COLO829 (cell line): ENCODE results near the gene KRTAP3-1.
"Not testable (repeated sequence)": the region's sequence is repeated elsewhere in the genome, so short reads cannot be mapped to it uniquely, and the experiment has no call there.

Experiments used
- DNase-seq: peaks from one replicate; pipeline ENCODE4 v3.0.0; 2012; ENCODE audit warnings: low spot score

Gene KRTAP3-1

DNA sequence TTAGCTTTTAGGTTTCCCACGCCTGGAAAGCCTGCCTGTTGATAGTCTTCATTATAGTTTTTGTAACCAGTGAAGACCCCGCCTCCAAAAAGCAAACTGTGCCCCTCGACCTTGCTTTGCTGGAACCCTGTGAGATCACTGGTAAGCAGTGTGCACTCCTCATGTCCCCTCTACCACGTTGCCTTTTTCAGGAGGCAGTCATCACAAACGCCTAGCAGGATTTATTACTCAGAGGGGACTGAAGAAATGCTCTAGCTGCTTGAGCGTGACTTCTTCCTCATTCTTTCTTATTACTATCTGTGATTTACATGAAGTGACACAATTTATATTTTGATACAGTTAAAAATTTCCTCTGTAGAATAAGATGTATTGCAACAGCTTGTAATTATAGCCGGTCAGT is 6.5 kb upstream of the KRTAP3-1 start:
- no peak for DNase-seq

DNA sequence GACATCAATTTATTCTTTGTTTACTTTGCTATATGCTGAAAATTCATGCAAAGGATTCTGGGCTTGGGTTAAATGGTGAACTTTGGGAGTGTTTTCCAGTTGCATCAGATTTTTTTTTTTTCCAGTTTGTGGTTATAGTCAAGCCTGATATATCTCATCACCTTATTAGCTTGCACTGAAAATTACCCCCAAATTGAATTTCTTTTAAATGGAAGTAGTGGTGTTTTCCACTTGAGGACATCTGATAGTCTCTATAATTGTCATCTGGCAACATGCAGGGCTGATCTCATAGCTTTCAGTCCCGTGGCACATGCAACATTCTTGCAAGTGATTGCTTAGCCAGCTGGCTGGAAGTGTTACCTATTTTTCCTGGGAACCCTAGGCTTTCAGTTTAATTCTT is 4.7 kb upstream of the KRTAP3-1 start:
- no peak for DNase-seq

DNA sequence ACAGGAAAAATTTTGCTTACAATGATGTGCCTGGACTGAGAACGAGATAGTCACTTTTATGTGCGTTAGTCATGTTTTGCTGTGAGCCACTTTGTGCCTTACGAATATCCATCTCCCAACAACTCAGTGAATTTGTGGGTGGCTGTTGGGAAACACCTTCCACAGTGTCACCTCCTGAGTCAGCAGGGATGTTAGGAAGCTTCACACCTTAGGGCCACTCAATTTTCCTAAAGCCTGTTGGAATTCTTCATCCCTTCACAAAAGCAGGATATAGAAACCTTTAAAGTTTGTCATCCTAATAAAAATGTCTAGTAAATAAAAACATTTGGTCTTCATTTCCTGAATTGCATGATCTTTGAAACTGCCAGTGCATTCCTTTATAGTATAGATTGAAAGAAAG is 4.3 kb upstream of the KRTAP3-1 start:
- DNase-seq, result no peak

DNA sequence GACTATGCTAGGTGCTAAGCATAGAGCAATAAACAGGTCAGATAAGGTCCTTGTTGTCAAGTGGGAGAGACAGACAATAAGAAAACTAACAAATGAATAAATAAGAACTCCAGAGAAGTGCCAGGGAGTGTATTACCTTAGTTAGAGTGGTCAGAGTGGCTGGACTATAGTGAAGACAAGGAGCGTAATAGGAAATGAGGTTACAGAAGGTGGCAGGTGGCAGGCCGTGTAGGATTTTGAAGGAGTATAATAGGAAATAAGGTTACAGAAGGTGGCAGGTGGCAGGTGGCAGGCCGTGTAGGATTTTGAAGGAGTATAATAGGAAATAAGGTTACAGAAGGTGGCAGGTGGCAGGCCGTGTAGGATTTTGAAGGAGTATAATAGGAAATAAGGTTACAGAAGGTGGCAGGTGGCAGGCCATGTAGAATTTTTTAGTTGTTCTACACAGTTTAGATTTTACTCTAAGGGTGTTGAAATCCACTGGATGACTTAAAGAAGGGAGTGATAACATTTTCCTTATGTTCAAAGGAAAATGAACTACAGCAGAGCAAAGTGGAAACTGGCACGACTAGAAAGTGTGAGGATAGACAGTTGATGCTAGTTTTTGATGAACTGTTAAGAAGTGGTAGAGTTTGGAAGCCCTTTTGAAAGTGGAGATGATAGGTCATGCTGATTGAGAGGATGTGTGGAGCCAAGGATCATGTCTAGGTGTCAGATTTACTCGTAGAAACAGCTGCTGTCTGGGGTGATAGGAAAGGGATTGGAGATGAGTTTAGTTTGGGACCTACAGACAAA is 3.6 kb upstream of the KRTAP3-1 start:
- DNase-seq, result no peak

DNA sequence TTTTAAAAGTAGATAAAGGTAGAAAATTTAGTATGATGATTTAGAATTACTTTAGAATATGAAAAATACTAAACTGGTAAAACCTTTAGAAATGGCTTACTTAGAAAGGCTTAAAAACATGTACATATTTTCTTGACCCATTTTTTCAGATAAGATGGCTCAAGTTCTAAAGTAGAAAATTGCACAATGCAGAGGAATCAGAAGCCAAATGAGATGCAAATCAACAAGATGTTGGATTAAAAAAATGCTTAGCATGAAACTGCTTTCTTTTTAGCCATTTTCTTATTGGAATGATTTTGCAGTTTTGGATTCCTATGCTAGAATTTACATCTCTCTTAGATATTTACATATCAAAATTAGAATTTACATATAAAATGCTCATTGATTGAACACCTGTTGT is 1.5 kb upstream of the KRTAP3-1 start:
- DNase-seq, result no peak

DNA sequence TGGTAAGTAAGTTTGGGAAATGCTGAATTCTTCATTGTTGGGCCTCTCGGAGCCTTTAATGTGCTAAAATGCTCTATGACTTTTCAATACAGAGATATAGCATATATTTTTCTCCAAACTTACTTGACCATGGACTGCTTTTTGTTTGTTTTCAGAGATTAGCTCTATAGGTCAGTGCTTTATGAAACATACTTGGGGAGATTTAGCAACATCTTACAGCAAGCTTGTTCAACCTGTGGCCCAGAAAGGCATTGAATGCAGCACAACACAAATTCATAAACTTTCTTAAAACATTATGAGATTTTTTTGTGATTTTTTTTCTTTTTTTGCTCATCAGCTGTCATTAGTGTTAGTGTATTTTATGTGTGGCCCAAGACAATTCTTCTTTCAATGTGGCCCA is 1.0 kb upstream of the KRTAP3-1 start:
- DNase-seq, result no peak

DNA sequence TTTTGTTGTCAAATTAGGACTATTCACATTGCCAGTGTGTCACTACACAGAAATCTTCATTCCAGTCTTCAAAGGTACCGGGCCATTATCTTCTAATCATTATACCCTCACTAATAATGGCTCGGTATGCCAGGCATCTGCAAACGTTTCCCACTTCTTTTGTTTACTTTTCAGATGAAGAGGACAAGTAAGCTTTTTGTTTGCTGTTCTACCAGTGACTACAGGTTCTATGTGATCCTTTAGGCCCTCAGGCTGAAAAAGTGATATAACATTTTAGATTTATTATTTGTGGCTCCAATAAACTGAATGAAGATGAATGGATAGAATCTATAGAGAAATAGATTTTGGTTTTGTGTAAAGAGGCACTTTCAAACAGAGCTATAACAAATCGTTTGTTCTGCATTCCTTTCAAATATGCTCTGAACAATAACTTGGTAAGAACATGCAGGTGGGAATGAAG is 403 bp upstream of the KRTAP3-1 start:
- DNase-seq, result no peak

DNA sequence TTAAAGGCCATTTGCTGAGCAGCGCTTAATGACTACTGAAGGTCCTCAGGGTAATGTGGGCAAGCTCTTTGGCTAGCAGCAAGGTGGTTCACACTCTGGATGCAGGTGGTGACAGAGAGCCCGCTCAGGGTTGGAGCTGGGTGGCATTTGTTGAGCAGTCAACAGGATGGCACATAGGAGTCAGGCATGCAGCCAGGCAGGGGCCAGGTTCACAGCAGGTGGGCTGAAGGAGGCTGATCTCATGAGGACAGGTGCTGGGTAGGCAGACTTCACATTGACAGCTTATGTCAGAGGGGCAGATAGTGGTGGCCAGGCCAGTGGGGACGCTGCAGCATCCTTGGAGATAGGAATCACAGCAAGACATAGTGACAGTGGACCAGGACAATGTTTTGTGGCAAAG is 4.5 kb downstream of the KRTAP3-1 start:
- no peak for DNase-seq

DNA sequence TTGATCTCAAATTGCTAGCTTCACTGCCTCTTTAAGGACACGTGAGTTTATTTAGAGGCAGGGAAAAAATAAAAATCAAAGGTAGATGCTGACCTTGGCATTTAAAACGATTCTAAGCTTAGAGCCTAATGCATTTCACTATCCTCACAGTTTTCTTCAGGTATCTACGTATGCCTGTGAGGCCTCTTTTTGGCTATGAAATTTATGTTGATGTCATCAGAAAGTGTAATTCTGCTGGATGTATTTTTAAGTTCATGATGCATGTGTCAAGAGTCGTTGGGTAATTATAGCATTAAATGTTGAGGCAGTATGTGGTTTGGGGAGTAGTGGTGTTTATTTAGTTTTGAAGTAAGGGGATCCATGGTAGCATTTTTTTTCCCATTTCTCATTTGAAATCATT is 5.0 kb downstream of the KRTAP3-1 start:
- no peak for DNase-seq

DNA sequence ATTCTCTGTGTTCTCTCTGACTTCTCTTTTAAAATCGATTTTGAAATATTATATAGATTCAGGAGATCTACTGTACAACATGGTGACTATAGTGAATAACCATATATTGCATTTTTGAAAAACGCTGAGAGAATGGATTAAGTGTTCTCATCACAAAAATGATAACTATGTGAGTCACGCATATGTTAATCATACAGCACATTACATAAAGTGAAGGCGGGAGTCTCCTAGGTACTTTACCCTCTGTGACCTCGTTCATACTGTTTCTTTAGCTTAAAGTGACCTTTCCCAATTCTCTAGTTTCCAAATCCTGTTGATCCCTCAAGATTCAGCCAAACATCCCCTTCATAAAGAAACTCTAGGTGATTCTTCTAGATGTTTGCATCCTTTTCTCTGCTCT is 6.1 kb downstream of the KRTAP3-1 start:
- peak; percentile 17 for DNase-seq

DNA sequence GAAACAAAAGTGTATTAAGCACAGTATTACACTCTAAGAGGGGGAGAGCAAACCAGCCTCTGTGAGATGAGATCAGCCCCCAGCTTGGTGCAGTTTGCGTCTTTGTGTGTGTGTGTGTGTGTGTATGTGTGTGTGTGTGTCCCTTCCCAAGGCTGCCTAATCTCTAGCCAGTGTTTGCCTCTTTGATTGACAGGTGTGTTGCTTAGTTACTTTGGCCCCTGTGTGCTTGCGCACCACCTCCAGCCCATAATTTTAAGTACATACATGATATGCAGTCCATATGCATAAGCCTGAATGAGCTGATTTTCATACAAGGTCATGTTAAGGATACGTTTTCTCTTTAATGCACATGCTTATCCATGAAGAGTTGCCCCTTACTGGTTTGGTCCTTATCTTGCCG is 7.1 kb downstream of the KRTAP3-1 start:
- no peak for DNase-seq

DNA sequence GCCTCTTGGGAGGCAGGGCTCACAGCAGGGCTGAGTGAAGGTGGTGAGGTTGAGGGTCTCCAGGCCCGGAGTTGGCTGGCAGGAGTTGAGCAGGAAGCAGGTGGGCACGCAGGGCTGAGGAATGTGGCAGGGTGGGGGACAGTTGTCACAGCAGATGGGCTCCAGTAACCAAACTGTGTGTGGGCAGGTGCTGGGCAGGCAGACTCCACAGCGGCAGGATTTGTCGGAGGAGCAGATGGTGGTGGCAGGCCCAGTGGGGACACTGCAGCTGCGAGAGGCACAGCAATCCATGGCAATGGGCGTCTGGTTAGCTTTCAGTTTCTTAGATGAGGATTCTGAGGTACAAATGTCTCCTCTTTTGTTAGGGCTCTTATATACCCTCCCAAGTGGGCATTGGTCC is 9.4 kb downstream of the KRTAP3-1 start, which contains the start of gene KRTAP3-2:
Gene KRTAP3-2, minus strand, starts transcription at position 344 of the 400 bp plus-strand sequence. Its CDS starts 53 bp downstream, at position 291.
- not testable (repeated sequence) for DNase-seq

DNA sequence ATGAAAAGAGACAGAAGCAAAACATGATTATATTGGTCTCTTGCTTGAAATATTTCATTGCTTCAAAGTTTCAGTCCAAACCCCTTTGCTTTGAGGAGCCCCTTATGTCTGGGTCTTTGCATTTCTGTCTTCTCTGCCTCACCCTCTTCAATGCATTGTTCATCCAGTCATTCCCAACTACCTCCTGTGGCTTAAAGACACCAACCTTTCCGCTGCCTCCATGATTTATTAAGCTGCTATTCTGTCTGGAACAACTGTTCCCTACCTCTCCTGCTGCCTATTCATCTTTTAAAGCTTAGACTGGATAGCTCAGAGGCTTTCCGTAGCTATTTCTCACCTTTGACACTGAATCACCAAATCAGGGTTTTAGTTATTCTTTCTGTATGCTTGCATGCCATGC is 11.6 kb downstream of the KRTAP3-1 start:
- DNase-seq, result no peak

DNA sequence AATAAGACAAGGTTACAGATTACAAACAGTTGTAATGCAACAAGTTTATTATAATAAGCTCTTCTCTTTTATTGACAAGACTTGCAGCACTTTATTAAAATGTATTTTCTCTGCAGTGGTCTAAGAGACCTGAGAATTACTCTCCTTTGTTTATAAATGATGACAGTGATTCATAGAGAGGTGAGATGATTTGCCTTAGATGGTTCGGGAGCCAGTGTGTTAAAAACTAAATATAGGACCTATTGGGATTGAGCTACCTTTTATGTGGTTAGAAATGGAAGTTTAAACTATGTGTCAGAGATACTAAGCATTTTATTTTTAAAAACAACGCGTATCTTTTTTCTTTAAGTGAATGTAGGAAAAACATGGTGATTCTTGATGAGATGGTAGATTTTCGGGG is 12.1 kb downstream of the KRTAP3-1 start:
- DNase-seq, result no peak

DNA sequence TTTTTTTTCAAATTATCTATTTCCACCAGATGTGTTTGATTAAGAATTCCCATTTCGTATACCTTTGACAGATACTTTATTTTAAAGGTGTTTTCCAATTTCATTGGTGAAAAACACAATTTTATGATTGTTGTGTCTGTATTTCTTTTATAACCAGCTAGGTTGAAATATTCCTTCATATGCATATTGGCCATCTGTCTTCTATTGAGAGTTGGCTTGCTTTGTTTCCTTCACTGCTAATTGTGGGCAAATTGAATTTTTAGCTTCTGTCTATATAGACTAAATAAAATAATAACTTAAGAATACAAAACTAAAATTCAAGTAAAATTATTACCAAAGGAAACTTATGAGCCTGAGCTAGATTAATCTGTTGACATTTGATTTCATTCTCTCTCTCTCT is 13.8 kb downstream of the KRTAP3-1 start:
- no peak for DNase-seq

DNA sequence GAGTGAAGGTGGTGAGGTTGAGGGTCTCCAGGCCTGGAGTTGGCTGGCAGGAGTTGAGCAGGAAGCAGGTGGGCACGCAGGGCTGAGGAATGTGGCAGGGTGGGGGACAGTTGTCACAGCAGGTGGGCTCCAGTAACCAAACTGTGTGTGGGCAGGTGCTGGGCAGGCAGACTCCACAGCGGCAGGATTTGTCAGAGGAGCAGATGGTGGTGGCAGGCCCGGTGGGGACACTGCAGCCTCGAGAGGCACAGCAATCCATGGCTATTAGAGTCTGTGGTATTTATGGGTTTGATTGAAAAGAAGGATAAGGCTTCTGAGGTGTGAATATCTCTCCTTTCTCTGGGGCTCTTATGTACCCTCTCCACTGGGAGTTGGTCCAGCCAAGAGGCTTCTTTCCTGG is 15.1 kb downstream of the KRTAP3-1 start, which contains the start of gene KRTAP3-3:
Gene KRTAP3-3, minus strand, starts transcription at position 326 of the 400 bp plus-strand sequence. Its CDS starts 67 bp downstream, at position 259.
- DNase-seq, result no peak

DNA sequence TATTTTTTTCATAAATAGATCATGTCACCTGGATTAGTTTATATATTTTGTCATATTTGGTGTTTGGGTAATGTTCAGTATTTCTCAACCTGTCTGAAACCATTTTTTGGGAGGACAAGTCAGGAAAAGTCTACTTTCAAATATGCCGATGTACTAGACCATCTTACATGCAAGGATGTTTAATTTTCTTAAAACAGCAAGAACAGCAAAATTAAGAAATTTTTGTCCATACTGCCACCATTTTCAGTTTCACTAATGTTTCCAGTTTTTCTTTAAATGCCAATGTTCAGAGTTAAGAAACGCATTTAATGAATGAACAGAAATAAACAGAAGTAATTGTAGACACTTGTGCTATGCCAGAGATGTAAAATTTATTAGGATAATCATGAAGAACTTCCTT is 15.8 kb downstream of the KRTAP3-1 start:
- DNase-seq, result no peak

DNA sequence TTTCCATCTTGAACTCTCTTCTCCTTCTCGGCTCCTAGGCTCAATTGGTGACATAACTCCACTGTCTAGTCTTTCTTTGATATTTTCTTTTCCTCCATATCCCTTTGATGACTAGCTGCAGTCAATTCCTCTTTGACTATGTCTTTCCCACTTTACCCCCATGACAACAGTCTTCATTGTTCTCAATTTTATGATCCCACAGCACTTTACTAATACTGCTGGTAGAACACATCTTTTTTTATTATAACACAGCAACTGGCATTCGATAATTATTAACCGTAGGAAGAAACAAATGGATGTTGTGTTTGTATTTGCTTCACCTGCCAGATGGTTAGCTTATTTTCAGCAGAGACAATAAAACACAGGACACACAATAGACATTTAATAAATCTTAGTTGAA is 16.3 kb downstream of the KRTAP3-1 start:
- peak; percentile 26 for DNase-seq

DNA sequence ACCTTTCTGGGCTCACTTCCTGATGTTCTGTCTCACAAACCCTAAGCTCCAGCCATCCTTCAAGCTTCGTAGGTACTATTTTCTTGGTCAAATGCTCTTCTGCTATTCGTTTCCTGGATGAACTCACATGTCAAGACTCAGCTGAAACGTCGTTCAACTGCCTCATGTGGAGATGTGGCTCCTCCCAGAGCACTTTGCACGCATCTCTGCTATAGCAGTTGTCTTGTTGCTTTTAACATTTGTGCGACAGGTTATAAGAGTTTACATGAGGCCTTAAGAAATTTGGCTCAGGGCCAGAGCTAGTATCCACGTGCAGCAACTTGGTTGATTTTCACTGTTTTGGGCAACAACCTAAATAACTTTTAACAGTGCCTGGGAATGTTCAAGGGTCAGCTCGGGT is 22.0 kb downstream of the KRTAP3-1 start:
- no peak for DNase-seq

DNA sequence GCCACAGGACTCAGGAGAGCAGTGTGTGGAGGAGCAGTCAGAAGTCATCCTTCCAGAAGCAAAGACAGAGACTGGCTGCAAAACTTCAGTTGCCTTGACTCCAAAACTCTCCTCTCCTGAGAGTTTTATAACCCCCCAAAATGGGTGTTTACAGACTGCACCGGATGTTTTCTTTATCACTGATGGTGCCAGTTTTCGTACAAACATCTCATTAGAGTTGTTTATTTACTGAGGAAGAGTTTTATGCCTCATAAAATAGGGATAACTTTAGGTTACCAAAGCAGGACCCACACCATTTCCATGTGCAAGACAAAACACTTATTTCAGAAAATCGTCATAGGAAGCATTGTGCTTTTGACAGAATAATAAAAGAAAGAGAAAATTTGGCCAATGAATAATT is 24.7 kb downstream of the KRTAP3-1 start, which contains the start of gene KRT40:
Gene KRT40, minus strand, starts transcription at position 101 of the 400 bp plus-strand sequence. Its CDS starts 53 bp downstream, at position 48.
- no peak for DNase-seq

DNA sequence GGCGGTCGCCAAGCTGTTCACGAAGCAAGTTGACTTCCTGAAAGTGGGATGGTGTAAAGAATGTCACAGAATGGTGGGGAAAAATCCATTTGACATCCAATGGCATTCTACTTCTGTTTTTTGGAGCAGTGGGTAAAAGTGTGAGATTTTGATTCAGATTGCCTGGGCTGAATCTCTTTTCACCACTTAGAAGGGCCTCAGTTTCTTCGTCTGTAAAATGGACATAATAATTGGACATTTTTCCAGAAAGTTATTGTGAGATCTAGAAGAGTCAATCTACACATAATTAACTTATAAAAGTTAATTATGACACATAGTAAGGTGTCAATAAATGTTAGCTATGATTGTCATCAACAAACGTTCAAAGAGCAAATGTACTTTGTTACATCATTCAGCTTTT is 27.8 kb downstream of the KRTAP3-1 start:
- DNase-seq, result no peak

DNA sequence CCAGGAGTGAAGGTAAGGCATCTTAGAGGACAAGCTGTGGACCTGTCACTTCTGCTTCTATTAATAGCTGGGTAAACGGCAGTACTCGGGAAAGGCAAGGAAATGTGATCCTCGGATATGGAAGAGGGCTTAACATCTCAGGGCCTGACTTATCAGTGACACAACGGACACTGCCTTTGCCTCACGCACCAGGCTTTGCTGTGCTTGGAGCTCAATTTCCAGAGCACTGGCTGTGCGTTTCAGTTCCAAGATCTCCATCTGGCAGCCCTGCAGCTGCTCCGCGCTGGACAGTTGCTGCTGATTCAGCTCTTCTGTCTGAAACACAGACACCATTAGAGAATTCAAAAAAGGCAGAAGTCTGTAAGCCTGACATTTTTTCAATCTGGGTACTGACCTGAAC is 28.3 kb downstream of the KRTAP3-1 start:
- no peak for DNase-seq

DNA sequence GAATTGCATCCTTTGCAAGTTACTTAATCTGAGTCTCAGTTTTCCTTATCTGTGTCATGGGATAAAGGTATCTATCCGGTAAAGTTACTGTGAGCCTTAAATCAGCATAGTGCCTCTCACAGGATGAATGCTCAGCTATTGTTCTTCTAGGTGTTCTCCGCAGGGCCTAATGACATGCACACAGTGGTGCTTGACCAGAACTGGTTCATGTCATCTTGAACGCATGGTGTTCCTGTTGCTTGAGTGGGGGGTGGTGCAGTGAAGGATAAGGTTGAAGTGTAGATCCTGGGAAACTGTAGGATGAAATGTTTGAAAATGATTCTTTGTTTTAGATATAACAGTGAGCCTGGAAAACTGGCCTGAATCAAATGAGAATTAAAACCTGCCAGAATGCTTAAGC is 28.8 kb downstream of the KRTAP3-1 start:
- DNase-seq, result no peak

DNA sequence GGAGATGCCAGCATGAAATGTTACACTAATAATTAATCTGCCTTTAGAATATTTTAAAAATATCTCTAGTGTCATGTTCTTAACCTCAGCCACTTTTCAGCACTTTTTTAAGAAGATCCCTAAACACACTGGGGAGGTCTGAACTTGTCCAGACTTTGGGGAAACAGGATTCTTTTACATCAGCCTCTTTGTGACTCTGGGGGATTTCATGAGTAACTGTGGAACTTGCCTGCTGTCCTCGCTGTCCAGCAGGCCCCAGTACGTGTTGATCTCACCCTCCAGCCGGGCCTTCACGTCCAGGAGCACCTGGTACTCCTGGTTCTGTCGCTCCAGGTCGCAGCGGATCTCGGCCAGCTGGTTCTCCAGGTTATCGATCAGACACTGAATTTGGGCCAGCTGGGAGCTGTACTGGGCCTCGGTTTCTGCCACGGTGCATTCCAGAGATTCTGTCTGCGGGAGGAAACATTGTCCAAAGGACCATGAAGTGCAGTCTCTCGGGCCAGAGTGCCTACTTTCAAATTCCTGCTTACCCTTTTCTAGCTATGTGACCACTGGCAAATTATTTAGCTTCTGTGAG is 30.3 kb downstream of the KRTAP3-1 start:
- no peak for DNase-seq
